Measurements from ENCODE around the gene CBLB.

DNA sequence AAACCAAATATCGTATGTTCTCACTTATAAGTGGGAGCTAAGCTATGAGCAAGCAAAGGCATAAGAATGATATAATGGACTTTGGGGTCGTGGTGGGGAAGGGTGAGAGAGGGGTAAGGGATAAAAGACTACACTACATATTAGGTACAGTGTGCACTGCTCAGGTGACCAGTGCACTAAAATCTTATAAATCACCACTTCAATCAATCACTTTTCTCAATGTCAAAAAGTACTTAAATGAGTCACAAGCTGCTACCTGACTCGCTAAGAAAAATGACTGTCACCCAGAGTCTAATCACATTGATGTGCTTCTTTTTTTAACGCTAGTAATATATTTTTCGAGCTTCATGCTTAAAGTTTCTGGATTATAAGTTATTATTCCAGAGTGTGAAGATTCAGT lies 95.5 kb downstream of the CBLB start:
- TF ChIP-seq, protein P1, sequence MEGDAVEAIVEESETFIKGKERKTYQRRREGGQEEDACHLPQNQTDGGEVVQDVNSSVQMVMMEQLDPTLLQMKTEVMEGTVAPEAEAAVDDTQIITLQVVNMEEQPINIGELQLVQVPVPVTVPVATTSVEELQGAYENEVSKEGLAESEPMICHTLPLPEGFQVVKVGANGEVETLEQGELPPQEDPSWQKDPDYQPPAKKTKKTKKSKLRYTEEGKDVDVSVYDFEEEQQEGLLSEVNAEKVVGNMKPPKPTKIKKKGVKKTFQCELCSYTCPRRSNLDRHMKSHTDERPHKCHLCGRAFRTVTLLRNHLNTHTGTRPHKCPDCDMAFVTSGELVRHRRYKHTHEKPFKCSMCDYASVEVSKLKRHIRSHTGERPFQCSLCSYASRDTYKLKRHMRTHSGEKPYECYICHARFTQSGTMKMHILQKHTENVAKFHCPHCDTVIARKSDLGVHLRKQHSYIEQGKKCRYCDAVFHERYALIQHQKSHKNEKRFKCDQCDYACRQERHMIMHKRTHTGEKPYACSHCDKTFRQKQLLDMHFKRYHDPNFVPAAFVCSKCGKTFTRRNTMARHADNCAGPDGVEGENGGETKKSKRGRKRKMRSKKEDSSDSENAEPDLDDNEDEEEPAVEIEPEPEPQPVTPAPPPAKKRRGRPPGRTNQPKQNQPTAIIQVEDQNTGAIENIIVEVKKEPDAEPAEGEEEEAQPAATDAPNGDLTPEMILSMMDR (IDR thresholded peaks at IDR 0.05), result no peak
- no peak for TF ChIP-seq POLR2A (IDR thresholded peaks at IDR 0.05)

Measured in adrenal gland (tissue), 5 donors.